HepG2 (cell line): ENCODE results near the gene FKBP8. TPM values are rescaled to one million over a fixed set of nuclear protein-coding genes. Genes with fewer than 3 reads are reported as not detected.

Experiments used
- ATAC-seq: fragments of 200-7000 bp; cut with Tn5 transposase; 3 replicates; pipeline ENCODE4 v1.9.1; 2020; ENCODE audit warnings: mild to moderate bottlenecking, moderate library complexity
- BruUV-seq: library from RNA; stranded (reverse); fragments of 400-500 nt; replicated peaks from 2 replicates; lab custom pipeline; 2021; lab: Mats Ljungman, UMichigan
- CTCF ChIA-PET: fragments of 300-600 bp; formaldehyde crosslinking; extraction: SDS; loops from one replicate; lab custom pipeline; 2021; ENCODE audit warnings: low total read pairs, inconsistent platforms, low intra/inter-chr PET ratio; lab: Yijun Ruan, JAX
- POLR2A ChIA-PET: fragments of 350-600 bp; sonication (Branson Sonifier 250); formaldehyde crosslinking; loops from one replicate; lab custom pipeline; 2020; ENCODE audit warnings: antibody characterized with exemption, inconsistent platforms; lab: Yijun Ruan, JAX
- DNase-seq: peaks from one replicate; pipeline ENCODE4 v3.0.0-alpha.2; 2015; ENCODE audit warnings: low spot score
- FAIRE-seq: peaks from 3 replicates; lab custom pipeline; 2011; peaks lifted over from hg19 to GRCh38; lab: Jason Lieb, UNC
- H2AFZ ChIP-seq: one replicate; pipeline ENCODE4 v1.6.1; 2011; ENCODE audit warnings: low read length, inconsistent platforms
- H3K27ac ChIP-seq: fragments of 300-600 bp; 3 replicates; pipeline ENCODE4 v1.8.0; 2011; ENCODE audit warnings: mixed run types, mild to moderate bottlenecking, mixed read lengths, low read length, inconsistent platforms; ENCODE audit not compliant: insufficient read depth; ENCODE audit errors: extremely low read length
- H3K27me3 ChIP-seq, 2 experiments: fragments of 200-600 bp in 1 of 2; 2 replicates in 1 of 2; 3 replicates in 1 of 2; pipeline versions ENCODE4 v1.6.0 to v1.8.0; 2011; ENCODE audit warnings: low read length in 2 of 2, mild to moderate bottlenecking in 2 of 2, moderate library complexity in 2 of 2, inconsistent platforms in 1 of 2; ENCODE audit not compliant: insufficient read depth in 2 of 2, control insufficient read depth in 1 of 2
- H3K36me3 ChIP-seq, 2 experiments: fragments of 200-600 bp in 1 of 2; replicated peaks in 1 of 2; 2 replicates in 1 of 2; 3 replicates in 1 of 2; pipeline versions ENCODE4 v1.5.1 to v1.8.0; 2011; ENCODE audit warnings: low read length in 2 of 2, inconsistent platforms in 1 of 2; ENCODE audit not compliant: insufficient read depth in 2 of 2, control insufficient read depth in 1 of 2
- H3K4me1 ChIP-seq: 2 replicates; pipeline ENCODE4 v1.5.1; 2012; ENCODE audit warnings: low read length, inconsistent platforms; ENCODE audit not compliant: insufficient read depth
- H3K4me2 ChIP-seq: 2 replicates; pipeline ENCODE4 v1.6.0; 2011; ENCODE audit warnings: low read depth, low read length, inconsistent platforms
- H3K4me3 ChIP-seq, 3 experiments: fragments of 200-600 bp in 1 of 3; sonication (generic), shearing (Covaris generic) in 1 of 3; replicated peaks in 1 of 3; 2 replicates each; pipeline ENCODE4 v1.5.1; 2011 to 2016; ENCODE audit warnings: low read length in 3 of 3, inconsistent platforms in 2 of 3, low read depth in 2 of 3, mild to moderate bottlenecking in 2 of 3, control low read depth in 1 of 3, mixed read lengths in 1 of 3; ENCODE audit not compliant: insufficient read depth in 1 of 3
- H3K79me2 ChIP-seq: one replicate; pipeline ENCODE4 v1.6.1; 2011; ENCODE audit warnings: low read length, inconsistent platforms; ENCODE audit not compliant: insufficient read depth
- H3K9ac ChIP-seq: 2 replicates; pipeline ENCODE4 v1.6.0; 2011; ENCODE audit warnings: mild to moderate bottlenecking, low read depth, low read length, inconsistent platforms; ENCODE audit not compliant: insufficient read depth
- H3K9me3 ChIP-seq: 2 replicates; pipeline ENCODE4 v1.5.1; 2012; ENCODE audit warnings: mild to moderate bottlenecking, low read length
- H4K20me1 ChIP-seq: 2 replicates; pipeline ENCODE4 v1.6.0; 2011; ENCODE audit warnings: inconsistent platforms, mild to moderate bottlenecking, low read length, moderate library complexity; ENCODE audit not compliant: insufficient read depth
- AKAP8 ChIP-seq: sonication (generic); formaldehyde crosslinking; IDR thresholded peaks from 2 replicates; pipeline ENCODE4 v1.5.1; 2020; ENCODE audit warnings: mild to moderate bottlenecking, missing genetic modification reagents
- CBX1 ChIP-seq: IDR thresholded peaks from one replicate; pipeline ENCODE4 v1.6.1; 2016; ENCODE audit warnings: antibody characterized with exemption, low read depth
- FOXA3 ChIP-seq: IDR thresholded peaks from 2 replicates; pipeline ENCODE4 v1.6.1; 2016; ENCODE audit warnings: missing genetic modification reagents, missing compliant biosample characterization
- HHEX ChIP-seq: IDR thresholded peaks from 2 replicates; pipeline ENCODE4 v1.6.1; 2016; ENCODE audit warnings: control low read depth
- IRF2 ChIP-seq: IDR thresholded peaks from 2 replicates; pipeline ENCODE4 v1.6.1; 2018; ENCODE audit warnings: missing genetic modification reagents, missing compliant biosample characterization
- JUN ChIP-seq: sonication (generic); formaldehyde crosslinking; IDR thresholded peaks from 2 replicates; pipeline ENCODE4 v1.4.0; 2020; ENCODE audit warnings: mild to moderate bottlenecking, missing genetic modification reagents
- KAT8 ChIP-seq: IDR thresholded peaks from 2 replicates; pipeline ENCODE4 v1.6.1; 2016; ENCODE audit warnings: missing genetic modification reagents, missing compliant biosample characterization
- MEIS1 ChIP-seq: sonication (generic); formaldehyde crosslinking; IDR thresholded peaks from 2 replicates; pipeline ENCODE4 v1.9.0; 2021; ENCODE audit warnings: mild to moderate bottlenecking, missing genetic modification reagents, moderate library complexity, borderline replicate concordance
- MTF2 ChIP-seq: sonication (generic); formaldehyde crosslinking; IDR thresholded peaks from 2 replicates; pipeline ENCODE4 v1.5.0; 2020; ENCODE audit warnings: missing genetic modification reagents, borderline replicate concordance
- NONO ChIP-seq, 2 experiments: fragments of 450-650 bp in 1 of 2; sonication (generic) in 1 of 2; formaldehyde crosslinking in 1 of 2; IDR thresholded peaks in 1 of 2; conservative IDR thresholded peaks in 1 of 2; 2 replicates each; pipeline versions ENCODE4 v1.6.1 to v1.8.0; 2017 to 2022; ENCODE audit warnings: mild to moderate bottlenecking in 1 of 2, missing genetic modification reagents in 1 of 2, moderate library complexity in 1 of 2
- SAP130 ChIP-seq: IDR thresholded peaks from 2 replicates; pipeline ENCODE4 v1.6.1; 2016; ENCODE audit warnings: low read depth
- SP140L ChIP-seq: sonication (generic); formaldehyde crosslinking; IDR thresholded peaks from 2 replicates; pipeline ENCODE4 v1.4.0; 2020; ENCODE audit warnings: missing genetic modification reagents, borderline replicate concordance
- SP5 ChIP-seq: IDR thresholded peaks from 2 replicates; pipeline ENCODE4 v1.6.1; 2016; ENCODE audit warnings: low read depth, borderline replicate concordance
- UBTF ChIP-seq: sonication (generic); formaldehyde crosslinking; IDR thresholded peaks from 2 replicates; pipeline ENCODE4 v1.4.0; 2020; ENCODE audit warnings: mild to moderate bottlenecking, missing genetic modification reagents
- ZFP91 ChIP-seq: sonication (generic); formaldehyde crosslinking; IDR thresholded peaks from 2 replicates; pipeline ENCODE4 v1.9.0; 2022; ENCODE audit warnings: missing genetic modification reagents, mild to moderate bottlenecking, borderline replicate concordance
- ZMYM4 ChIP-seq: sonication (generic); formaldehyde crosslinking; IDR thresholded peaks from 2 replicates; pipeline ENCODE4 v1.8.1; 2023; ENCODE audit warnings: mild to moderate bottlenecking, missing genetic modification reagents
- ZNF331 ChIP-seq: sonication (generic); formaldehyde crosslinking; IDR thresholded peaks from 2 replicates; pipeline ENCODE4 v1.4.0; 2020; ENCODE audit warnings: missing genetic modification reagents
- ZNF451 ChIP-seq: sonication (generic); formaldehyde crosslinking; IDR thresholded peaks from 2 replicates; pipeline ENCODE4 v1.5.0; 2020; ENCODE audit warnings: mild to moderate bottlenecking, missing genetic modification reagents
- ZNF747 ChIP-seq: sonication (generic); formaldehyde crosslinking; IDR thresholded peaks from 2 replicates; pipeline ENCODE4 v1.8.1; 2023; ENCODE audit warnings: missing genetic modification reagents, mild to moderate bottlenecking, borderline replicate concordance
- ZNF788 ChIP-seq: sonication (generic); formaldehyde crosslinking; IDR thresholded peaks from 2 replicates; pipeline ENCODE4 v1.5.0; 2020; ENCODE audit warnings: mild to moderate bottlenecking, missing genetic modification reagents, borderline replicate concordance
- ZSCAN9 ChIP-seq: IDR thresholded peaks from 2 replicates; pipeline ENCODE4 v1.6.1; 2016; ENCODE audit warnings: borderline replicate concordance
- WGBS: methylation state at CpG from one replicate; pipeline ENCODE4 v1.1.6; 2017; ENCODE audit warnings: low lambda C conversion rate; 5-methylcytosine and 5-hydroxymethylcytosine counted together
- in situ Hi-C: cut with HindIII; loops from 2 replicates; pipeline ENCODE4 v1.10.0; 2017; ENCODE audit warnings: low pct_unique_long_range_greater_than_20kb; ENCODE audit not compliant: extremely low pct_ligation_motif_present
- intact Hi-C: fragments of 100-400 bp; cut with micrococcal nuclease; formaldehyde crosslinking; loops from one replicate; pipeline ENCODE4 v1.10.0; 2022; ENCODE audit not compliant: unreplicated experiment
- polyA plus RNA-seq, 8 experiments: library from polyadenylated mRNA; depleted of rRNA in 3 of 8; stranded (reverse) in 7 of 8; unstranded in 1 of 8; fragments of >200 nt; fragmentation: Illumina TruSeq in 4 of 8; extraction: Trizol in 4 of 8; gene quantifications; 2 replicates each; pipeline versions ENCODE4 v1.2.1 to v1.2.3, GENCODE V29; 2011 to 2016; ENCODE audit warnings: low read depth in 4 of 8, missing spikeins in 1 of 8, mixed read lengths in 1 of 8; ENCODE audit not compliant: insufficient read depth in 1 of 8
- total RNA-seq, 5 experiments: library from RNA; depleted of rRNA; stranded (reverse); fragments of >200 nt; fragmentation: Illumina TruSeq; extraction: Trizol; gene quantifications; 2 replicates each; pipeline ENCODE4 v1.2.3, GENCODE V29; 2016; ENCODE audit warnings: low read depth in 1 of 5

Gene FKBP8
- total and polyA plus RNA-seq, 2 of the 13 experiments (the other 11 are each of a cell fraction or from before 2014, with no cell fraction given), result 81.7 to 93.9 TPM

DNA sequence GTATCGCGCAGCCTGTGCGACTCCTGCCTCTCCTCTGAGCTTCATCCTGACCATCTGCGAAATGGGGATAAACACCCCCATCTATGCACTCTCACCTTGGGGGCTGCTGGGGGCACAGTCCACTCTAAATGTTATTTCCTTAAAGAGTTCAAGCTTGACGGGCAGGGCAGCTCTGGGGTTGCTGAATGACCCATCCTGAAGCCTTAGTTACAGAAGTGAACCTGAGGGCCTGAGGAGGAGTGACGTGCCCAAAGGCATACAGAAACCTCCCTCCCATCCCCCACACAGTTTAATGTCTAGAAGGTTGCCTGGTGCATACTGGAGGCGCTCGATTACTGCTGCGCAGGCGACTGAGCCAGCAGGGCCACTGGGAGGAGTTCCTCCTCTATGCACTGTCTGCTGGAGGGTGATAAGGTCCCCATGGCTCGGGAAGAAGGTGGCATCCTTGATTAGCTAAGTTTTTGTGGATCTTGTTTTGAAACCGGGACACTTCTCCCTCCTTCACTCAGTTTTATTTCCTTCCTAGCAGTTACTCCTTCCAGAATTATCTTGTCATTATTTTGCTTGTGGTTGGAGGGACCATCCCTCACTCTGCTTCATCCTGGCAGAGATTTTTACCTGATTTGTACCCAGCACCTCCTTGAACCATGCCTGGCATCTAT lies 572 bp upstream of the FKBP8 start:
- no peak for FAIRE-seq
- intact Hi-C loops (loop anchor here (2.0 kb wide), 1 partner anchor 13 kb away; the partner anchor contains the start of gene KXD1), in situ Hi-C loops (no loop called here)
- Histone ChIP-seq H3K4me1 (peaks cover 37% of the 10 kb centered on the region), H3K9me3 (no peaks in the 10 kb centered on the region), H3K36me3 (peaks cover 5 to 16% of the 10 kb centered on the region in 2 experiments), H3K27me3 (no peaks in the 10 kb centered on the region; a peak in 1 of 5 replicates), H3K4me2 (peak overlapping the region; percentile 97), H3K4me3 (peak overlapping the region; percentile 65 to 90 (median 81)), H2AFZ (no peak overlapping the region), H3K9ac (peak overlapping the region; percentile 56; the same call in 1 of the 2 replicates), H4K20me1 (no peaks in the 10 kb centered on the region), H3K27ac (no peak overlapping the region), H3K79me2 (peaks cover 9% of the 10 kb centered on the region)
- DNase-seq, result peak; percentile 23
- POLR2A ChIA-PET, result interaction anchor here (2.2 to 2.7 kb wide), 2 partner anchors 14 to 44 kb away, joined by 7 to 13 read pairs; partner anchors contain the start of genes KXD1 and REX1BD
- peak; percentile 49 for ATAC-seq
- CTCF ChIA-PET, result no interaction called here
- no TSS peak for BruUV-seq
- 2% methylated on average over 7 of the region's 12 CpGs for WGBS
- peak; percentile 36; the same call in 1 of the 2 replicates for TF ChIP-seq ZNF788 (CRISPR knock-in tag)
- peak; percentile 0; the same call in 1 of the 2 replicates for TF ChIP-seq SAP130 (CRISPR knock-in tag)
- no peak for TF ChIP-seq FOXA3 (CRISPR knock-in tag)
- TF ChIP-seq ZNF331 (CRISPR knock-in tag), result no peak
- TF ChIP-seq ZNF451, result 0 out of 2 replicates have a peak, but pooled peaks have one; percentile 32
- no peak for TF ChIP-seq SP5 (CRISPR knock-in tag)
- TF ChIP-seq SP140L (CRISPR knock-in tag), result no peak
- TF ChIP-seq ZMYM4 (CRISPR knock-in tag), result no peak
- peak; percentile 14 for TF ChIP-seq CBX1
- TF ChIP-seq MEIS1 (CRISPR knock-in tag), result no peak
- TF ChIP-seq JUN, result no peak
- TF ChIP-seq IRF2 (CRISPR knock-in tag), result no peak
- peak; percentile 98 for TF ChIP-seq ZFP91 (CRISPR knock-in tag)
- TF ChIP-seq NONO (IDR thresholded peaks at IDR 0.05), result no peak
- 0 out of 2 replicates have a peak, but pooled peaks have one; percentile 23 for TF ChIP-seq NONO (CRISPR knock-in tag; conservative IDR thresholded peaks at IDR 0.05)
- TF ChIP-seq HHEX (CRISPR knock-in tag), result no peak
- TF ChIP-seq KAT8 (CRISPR knock-in tag), result no peak
- 0 out of 2 replicates have a peak, but pooled peaks have one; percentile 18 for TF ChIP-seq UBTF (CRISPR knock-in tag)
- no peak for TF ChIP-seq ZNF747 (CRISPR knock-in tag)
- no peak for TF ChIP-seq MTF2 (CRISPR knock-in tag)
- no peak for TF ChIP-seq ZSCAN9 (CRISPR knock-in tag)
- TF ChIP-seq AKAP8 (CRISPR knock-in tag), result no peak
